Vagina (tissue), 2 donors: ENCODE data around the gene SLC9A1.

Source experiments
- CTCF ChIP-seq, 3 experiments: fragments of 450-650 bp in 2 of 3; fragments of 200-600 bp in 1 of 3; sonication (generic) in 1 of 3; IDR thresholded peaks; one replicate each; pipeline ENCODE4 v1.5.1; 2017 to 2019; ENCODE audit warnings: antibody characterized with exemption in 3 of 3, mild to moderate bottlenecking in 2 of 3, moderate library complexity in 2 of 3
- POLR2A ChIP-seq, 2 donors: fragments of 450-650 bp; IDR thresholded peaks; one replicate each; pipeline ENCODE4 v1.6.1; 2017; ENCODE audit warnings: antibody characterized with exemption in 2 of 2, mild to moderate bottlenecking in 2 of 2, moderate library complexity in 2 of 2

- TF ChIP-seq CTCF (IDR thresholded peaks at IDR 0.05) (no peak), POLR2A (IDR thresholded peaks at IDR 0.05) (no peak)
Measured at GRCh38 chr1:27122652-27123051, 32.3 kb downstream of the SLC9A1 start.
